Subcutaneous adipose tissue (tissue), 4 donors: ENCODE measurements around the gene TRMT61A. TPM values are rescaled to one million over a fixed set of nuclear protein-coding genes. Genes with fewer than 3 reads are reported as not detected.

Experiments used
- total RNA-seq, 4 donors: library from RNA; depleted of rRNA; stranded (reverse); fragments of >200 nt; gene quantifications; one replicate each; pipeline ENCODE4 v1.1.0, GENCODE V29; 2016
- TF ChIP-seq, protein P1 (sequence below): fragments of 450-650 bp; IDR thresholded peaks from one replicate; pipeline ENCODE4 v1.5.1; 2016; ENCODE audit warnings: low read depth, mild to moderate bottlenecking, control low read depth, antibody characterized with exemption, moderate library complexity

TRMT61A gene
- total RNA-seq, result 10 to 100 TPM in 2 of 4 donors, 1 to 10 TPM in 2; 3.1 to 13.9 (median 9.9) TPM

- TF ChIP-seq, protein P1, sequence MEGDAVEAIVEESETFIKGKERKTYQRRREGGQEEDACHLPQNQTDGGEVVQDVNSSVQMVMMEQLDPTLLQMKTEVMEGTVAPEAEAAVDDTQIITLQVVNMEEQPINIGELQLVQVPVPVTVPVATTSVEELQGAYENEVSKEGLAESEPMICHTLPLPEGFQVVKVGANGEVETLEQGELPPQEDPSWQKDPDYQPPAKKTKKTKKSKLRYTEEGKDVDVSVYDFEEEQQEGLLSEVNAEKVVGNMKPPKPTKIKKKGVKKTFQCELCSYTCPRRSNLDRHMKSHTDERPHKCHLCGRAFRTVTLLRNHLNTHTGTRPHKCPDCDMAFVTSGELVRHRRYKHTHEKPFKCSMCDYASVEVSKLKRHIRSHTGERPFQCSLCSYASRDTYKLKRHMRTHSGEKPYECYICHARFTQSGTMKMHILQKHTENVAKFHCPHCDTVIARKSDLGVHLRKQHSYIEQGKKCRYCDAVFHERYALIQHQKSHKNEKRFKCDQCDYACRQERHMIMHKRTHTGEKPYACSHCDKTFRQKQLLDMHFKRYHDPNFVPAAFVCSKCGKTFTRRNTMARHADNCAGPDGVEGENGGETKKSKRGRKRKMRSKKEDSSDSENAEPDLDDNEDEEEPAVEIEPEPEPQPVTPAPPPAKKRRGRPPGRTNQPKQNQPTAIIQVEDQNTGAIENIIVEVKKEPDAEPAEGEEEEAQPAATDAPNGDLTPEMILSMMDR, result no peak
Measured at GRCh38 chr14:103528587-103529382, at the start of gene TRMT61A. Gene TRMT61A, plus strand, starts transcription at chr14:103529196. Its CDS starts 783 bp downstream, at chr14:103529979.

- TF ChIP-seq, protein P1, result no peak
Measured at GRCh38 chr14:103480595-103480994, 48.4 kb upstream of the TRMT61A start.

GRCh38 chr14:103483600-103483999, 45.4 kb upstream of the TRMT61A start:
- TF ChIP-seq, protein P1, result no peak

- TF ChIP-seq, protein P1, result no peak
Measured at GRCh38 chr14:103485504-103485903, 43.5 kb upstream of the TRMT61A start.

DNA sequence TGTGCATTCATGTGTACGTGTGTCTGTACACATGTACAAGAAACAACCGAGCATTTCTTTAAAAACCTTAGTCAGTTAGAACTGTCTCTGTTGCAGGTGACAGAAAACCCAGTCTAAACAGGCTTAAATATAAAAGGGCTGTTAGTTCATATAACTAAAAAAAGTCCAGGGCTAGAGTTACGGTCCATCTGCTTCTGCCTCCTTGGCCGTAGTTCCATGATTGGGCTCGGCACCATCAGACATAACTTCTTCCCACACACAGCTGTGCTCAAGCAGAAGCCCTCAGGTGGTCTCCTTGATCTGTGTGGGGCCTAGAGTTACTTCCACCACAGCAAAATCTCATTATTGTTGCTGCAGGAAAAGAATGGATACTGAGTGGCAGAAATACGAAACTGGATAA, 40.9 kb upstream of the TRMT61A start:
- TF ChIP-seq, protein P1, result no peak

DNA sequence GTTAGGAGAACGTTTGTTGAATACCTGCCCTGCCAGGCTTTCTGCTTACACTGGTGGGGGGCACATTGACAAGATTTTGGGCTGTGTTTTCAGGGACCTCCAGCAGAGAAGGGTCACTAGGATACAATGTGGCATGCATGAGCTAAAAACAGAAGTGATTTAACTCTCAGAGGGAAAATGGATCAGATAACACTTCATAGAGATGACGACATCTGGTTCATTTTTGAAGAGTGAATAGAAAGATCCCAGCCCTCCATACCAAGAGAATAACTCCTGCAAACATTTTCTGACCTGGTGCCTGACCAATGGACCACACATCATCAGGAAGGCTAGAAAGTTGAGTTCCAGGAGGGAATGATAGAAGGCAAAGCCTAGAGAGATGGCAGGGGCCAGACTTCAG, 40.0 kb upstream of the TRMT61A start:
- TF ChIP-seq, protein P1, result no peak

DNA sequence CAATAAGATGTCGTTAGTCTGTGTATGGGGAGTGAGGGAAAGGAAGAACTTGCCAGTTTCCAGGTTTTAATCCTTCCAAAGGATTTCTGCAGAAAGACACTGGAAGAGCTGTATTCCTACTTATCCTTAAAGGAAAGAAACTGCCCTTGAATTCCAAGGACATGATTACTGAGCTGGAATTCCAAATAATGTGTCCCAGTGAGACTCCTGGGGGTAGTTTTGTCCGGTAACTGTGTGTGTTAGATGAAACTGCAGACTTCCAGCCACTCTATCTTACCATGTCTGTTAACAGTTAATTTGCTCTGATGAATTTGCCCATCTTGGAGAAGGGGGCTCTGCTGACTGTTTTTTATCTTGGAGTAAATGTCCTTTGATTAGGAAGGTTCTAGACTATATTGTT, 39.4 kb upstream of the TRMT61A start:
- TF ChIP-seq, protein P1, result no peak
